CD14-positive monocyte (primary cell): ENCODE measurements around the gene BAIAP2L1. TPM values are rescaled to one million over a fixed set of nuclear protein-coding genes. Genes with fewer than 3 reads are reported as not detected.

Source experiments
- DNase-seq, 3 donors: peaks; one replicate each; pipeline ENCODE4 v3.0.0-alpha.2; 2011 to 2022
- H2AFZ ChIP-seq: 2 replicates; pipeline ENCODE4 v1.6.0; 2012; ENCODE audit warnings: mild to moderate bottlenecking, low read depth, low read length, inconsistent platforms; ENCODE audit not compliant: insufficient read depth, poor library complexity, severe bottlenecking
- H3K27ac ChIP-seq, 2 donors: 1 replicate in 1 of 2; 2 replicates in 1 of 2; pipeline ENCODE4 v1.5.1; 2012 to 2013; ENCODE audit warnings: low read length in 2 of 2, control low read depth in 1 of 2, inconsistent platforms in 1 of 2, low read depth in 1 of 2, mild to moderate bottlenecking in 1 of 2
- H3K27me3 ChIP-seq, 2 donors: one replicate each; pipeline versions ENCODE4 v1.6.0 to v1.6.1; 2011 to 2013; ENCODE audit warnings: low read length in 2 of 2; ENCODE audit not compliant: control insufficient read depth in 2 of 2, insufficient read depth in 2 of 2
- H3K36me3 ChIP-seq, 2 donors: replicated peaks in 1 of 2; 1 replicate in 1 of 2; 2 replicates in 1 of 2; pipeline versions ENCODE4 v1.5.1 to v1.6.1; 2012 to 2013; ENCODE audit warnings: low read length in 2 of 2, control low read depth in 1 of 2, inconsistent platforms in 1 of 2, mild to moderate bottlenecking in 1 of 2; ENCODE audit not compliant: insufficient read depth in 2 of 2, control insufficient read depth in 1 of 2
- H3K4me1 ChIP-seq, 2 donors: 1 replicate in 1 of 2; 2 replicates in 1 of 2; pipeline versions ENCODE4 v1.5.1 to v1.6.1; 2012 to 2013; ENCODE audit warnings: low read length in 2 of 2, control low read depth in 1 of 2, inconsistent platforms in 1 of 2, mild to moderate bottlenecking in 1 of 2, moderate library complexity in 1 of 2; ENCODE audit not compliant: insufficient read depth in 2 of 2, control insufficient read depth in 1 of 2
- H3K4me2 ChIP-seq: replicated peaks from 2 replicates; pipeline ENCODE3; 2012; ENCODE audit warnings: low read length, moderate library complexity, mild to moderate bottlenecking; ENCODE audit not compliant: poor library complexity, severe bottlenecking; ENCODE audit errors: extremely low read depth
- H3K4me3 ChIP-seq, 3 experiments: fragments of 200-600 bp in 1 of 3; sonication (generic) in 1 of 3; replicated peaks in 1 of 3; 1 replicate in 2 of 3; 2 replicates in 1 of 3; pipeline ENCODE4 v1.5.1; 2011 to 2013; ENCODE audit warnings: low read length in 3 of 3, mild to moderate bottlenecking in 3 of 3, control low read depth in 2 of 3, low read depth in 2 of 3, inconsistent platforms in 1 of 3, moderate library complexity in 1 of 3
- H3K79me2 ChIP-seq: 2 replicates; pipeline ENCODE4 v1.6.0; 2012; ENCODE audit warnings: mild to moderate bottlenecking, control low read depth, inconsistent platforms, low read length, moderate library complexity; ENCODE audit not compliant: insufficient read depth
- H3K9ac ChIP-seq: 2 replicates; pipeline ENCODE4 v1.6.0; 2017; ENCODE audit warnings: low read length, mild to moderate bottlenecking; ENCODE audit not compliant: insufficient read depth, poor library complexity, severe bottlenecking
- H3K9me3 ChIP-seq, 2 donors: replicated peaks in 1 of 2; 1 replicate in 1 of 2; 2 replicates in 1 of 2; pipeline versions ENCODE4 v1.5.1 to v1.6.1; 2012 to 2013; ENCODE audit warnings: low read length in 2 of 2, control low read depth in 1 of 2; ENCODE audit not compliant: control insufficient read depth in 1 of 2, insufficient read depth in 1 of 2
- H4K20me1 ChIP-seq: 2 replicates; pipeline ENCODE4 v1.6.0; 2012; ENCODE audit warnings: mild to moderate bottlenecking, low read length, control low read depth, moderate library complexity; ENCODE audit not compliant: insufficient read depth
- H3K27ac Mint-ChIP-seq, 7 donors: one replicate each; pipeline ENCODE4 v1.8.0; 2020; ENCODE audit warnings: mild to moderate bottlenecking in 7 of 7, mixed read lengths in 7 of 7, moderate library complexity in 6 of 7, inconsistent platforms in 2 of 7
- H3K27me3 Mint-ChIP-seq, 3 donors: one replicate each; pipeline ENCODE4 v1.8.0; 2021 to 2022; ENCODE audit warnings: low read depth in 3 of 3, mild to moderate bottlenecking in 3 of 3, mixed read lengths in 3 of 3, moderate library complexity in 3 of 3, inconsistent platforms in 1 of 3
- H3K36me3 Mint-ChIP-seq, 2 donors: one replicate each; pipeline ENCODE4 v1.8.0; 2020; ENCODE audit warnings: mixed read lengths in 2 of 2, inconsistent platforms in 1 of 2, mild to moderate bottlenecking in 1 of 2
- H3K4me1 Mint-ChIP-seq: one replicate; pipeline ENCODE4 v1.8.0; 2020; ENCODE audit warnings: mild to moderate bottlenecking, mixed read lengths
- H3K4me3 Mint-ChIP-seq, 2 donors: one replicate each; pipeline ENCODE4 v1.8.0; 2020; ENCODE audit warnings: mild to moderate bottlenecking in 2 of 2, mixed read lengths in 2 of 2, moderate library complexity in 1 of 2
- H3K9me3 Mint-ChIP-seq, 7 donors: one replicate each; pipeline ENCODE4 v1.8.0; 2020 to 2022; ENCODE audit warnings: mixed read lengths in 7 of 7, mild to moderate bottlenecking in 6 of 7, moderate library complexity in 6 of 7, inconsistent platforms in 2 of 7
- WGBS: methylation state at CpG from one replicate; pipeline ENCODE4 v1.1.5; 2013; ENCODE audit warnings: missing lambda C conversion rate; ENCODE audit not compliant: insufficient coverage; 5-methylcytosine and 5-hydroxymethylcytosine counted together
- intact Hi-C, 2 donors: fragments of 100-400 bp; cut with micrococcal nuclease; formaldehyde crosslinking; loops; one replicate each; pipeline versions ENCODE4 v1.15.0 to v1.15.1; 2023
- polyA plus RNA-seq, 3 donors: library from polyadenylated mRNA; depleted of rRNA in 1 of 3; unstranded in 2 of 3; stranded (reverse) in 1 of 3; fragments of 300-500 nt in 2 of 3; fragments of >200 nt in 1 of 3; fragmentation: Illumina TruSeq in 2 of 3; gene quantifications; 1 replicate in 2 of 3; 2 replicates in 1 of 3; pipeline ENCODE4 v1.2.3, GENCODE V29; 2012 to 2021
- TF ChIP-seq, protein P1 (sequence below): fragments of 200-600 bp; IDR thresholded peaks from one replicate; pipeline ENCODE4 v1.8.0; 2022; ENCODE audit warnings: antibody characterized with exemption, mild to moderate bottlenecking

BAIAP2L1 gene
- polyA plus RNA-seq, 3 donors: 0.17 to 0.52 TPM; not detected in 1

DNA sequence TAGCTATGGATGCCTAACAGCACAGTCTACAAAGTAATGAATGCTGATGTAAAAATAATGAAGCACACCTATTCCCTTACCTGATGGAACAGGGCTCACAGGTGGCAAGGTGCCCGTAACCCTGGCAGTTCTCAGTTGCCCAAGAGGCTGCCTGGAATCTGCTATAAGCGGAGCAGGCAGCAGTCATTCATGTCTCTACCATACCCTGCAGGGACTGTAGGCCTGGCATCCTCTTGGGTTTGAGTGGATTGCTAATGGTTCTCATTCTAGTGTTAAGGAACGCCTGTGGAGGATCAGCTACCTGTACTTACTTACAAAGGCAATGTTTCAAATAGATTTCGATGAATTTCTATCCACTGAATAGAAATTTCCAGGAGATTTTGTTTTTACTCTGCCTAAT, 38.4 kb downstream of the BAIAP2L1 start:
- no peak overlapping the region for H3K9ac ChIP-seq
- no peak overlapping the region for H3K4me2 ChIP-seq
- no peak overlapping the region for H3K27ac ChIP-seq
- H3K27ac Mint-ChIP-seq: no peak overlapping the region
- H3K4me1 ChIP-seq: no peaks in the 10 kb centered on the region
- H4K20me1 ChIP-seq: no peaks in the 10 kb centered on the region
- H3K36me3 ChIP-seq: no peaks in the 10 kb centered on the region
- H3K4me3 ChIP-seq: no peak overlapping the region
- no peak overlapping the region for H3K4me3 Mint-ChIP-seq
- H3K27me3 ChIP-seq: no peaks in the 10 kb centered on the region
- no peak overlapping the region for H2AFZ ChIP-seq
- H3K27me3 Mint-ChIP-seq: peaks cover 2 to 5% (median 4%) of the 10 kb centered on the region in 3 donors
- H3K9me3 ChIP-seq: no peaks in the 10 kb centered on the region
- H3K4me1 Mint-ChIP-seq: no peaks in the 10 kb centered on the region
- WGBS: 100% methylated on average over 2 of the region's 4 CpGs
- intact Hi-C loops: no loop called here
- H3K36me3 Mint-ChIP-seq: no peaks in the 10 kb centered on the region
- H3K79me2 ChIP-seq: no peaks in the 10 kb centered on the region
- H3K9me3 Mint-ChIP-seq: no peaks in the 10 kb centered on the region
- TF ChIP-seq, protein P1, sequence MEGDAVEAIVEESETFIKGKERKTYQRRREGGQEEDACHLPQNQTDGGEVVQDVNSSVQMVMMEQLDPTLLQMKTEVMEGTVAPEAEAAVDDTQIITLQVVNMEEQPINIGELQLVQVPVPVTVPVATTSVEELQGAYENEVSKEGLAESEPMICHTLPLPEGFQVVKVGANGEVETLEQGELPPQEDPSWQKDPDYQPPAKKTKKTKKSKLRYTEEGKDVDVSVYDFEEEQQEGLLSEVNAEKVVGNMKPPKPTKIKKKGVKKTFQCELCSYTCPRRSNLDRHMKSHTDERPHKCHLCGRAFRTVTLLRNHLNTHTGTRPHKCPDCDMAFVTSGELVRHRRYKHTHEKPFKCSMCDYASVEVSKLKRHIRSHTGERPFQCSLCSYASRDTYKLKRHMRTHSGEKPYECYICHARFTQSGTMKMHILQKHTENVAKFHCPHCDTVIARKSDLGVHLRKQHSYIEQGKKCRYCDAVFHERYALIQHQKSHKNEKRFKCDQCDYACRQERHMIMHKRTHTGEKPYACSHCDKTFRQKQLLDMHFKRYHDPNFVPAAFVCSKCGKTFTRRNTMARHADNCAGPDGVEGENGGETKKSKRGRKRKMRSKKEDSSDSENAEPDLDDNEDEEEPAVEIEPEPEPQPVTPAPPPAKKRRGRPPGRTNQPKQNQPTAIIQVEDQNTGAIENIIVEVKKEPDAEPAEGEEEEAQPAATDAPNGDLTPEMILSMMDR: no peak
- DNase-seq: no peak

DNA sequence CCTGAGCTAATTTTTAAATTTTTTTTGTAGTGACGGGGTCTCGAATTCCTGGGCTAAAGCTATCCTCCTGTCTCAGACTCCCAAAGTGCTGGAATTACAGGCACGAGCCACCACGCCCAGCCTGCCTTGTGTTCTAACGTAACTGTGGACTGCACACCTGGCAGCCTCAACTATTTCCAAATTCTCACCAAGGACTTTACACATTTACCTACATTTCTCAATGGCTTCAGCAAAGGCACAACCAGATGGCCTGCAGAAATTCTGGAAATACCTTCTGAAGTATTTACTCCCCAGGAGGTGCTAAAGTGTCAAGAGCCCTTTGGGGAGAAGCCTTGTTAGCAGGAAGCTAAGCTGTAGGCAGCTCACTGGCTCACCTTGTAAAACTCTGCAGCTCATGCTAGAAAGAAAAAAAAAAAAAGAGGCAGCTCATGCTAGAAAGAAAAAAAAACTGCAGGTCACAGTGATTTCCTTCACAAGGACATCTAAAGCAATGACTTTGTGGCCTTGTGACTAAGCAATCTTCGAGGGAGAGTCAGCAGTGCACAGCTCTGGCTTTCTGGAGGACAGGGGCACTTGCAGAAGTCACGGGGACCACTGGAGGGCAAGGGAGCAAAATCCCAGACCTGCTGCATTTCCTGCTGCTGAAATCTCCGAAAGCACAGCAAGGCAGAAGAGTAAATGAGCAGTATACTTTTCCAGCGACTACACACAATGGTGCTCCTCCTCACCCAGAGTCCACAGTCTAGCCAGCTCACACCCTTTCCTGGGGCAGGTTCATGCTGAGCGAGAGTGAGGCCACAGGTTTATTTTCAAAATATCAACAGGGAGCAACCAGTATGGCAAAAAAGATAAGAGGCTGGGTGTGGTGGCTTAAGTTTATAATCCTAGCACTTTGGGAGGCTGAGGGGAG, 40.4 kb downstream of the BAIAP2L1 start:
- Mint-ChIP-seq H3K27me3 (peaks cover 0 to 5% (median 0%) of the 10 kb centered on the region in 3 donors), H3K9me3 (no peaks in the 10 kb centered on the region), H3K36me3 (no peaks in the 10 kb centered on the region), H3K4me1 (no peaks in the 10 kb centered on the region), H3K27ac (no peak overlapping the region), H3K4me3 (no peak overlapping the region)
- Histone ChIP-seq H3K27ac (no peak overlapping the region), H2AFZ (no peak overlapping the region), H3K79me2 (no peaks in the 10 kb centered on the region), H3K4me3 (no peak overlapping the region), H3K9me3 (no peaks in the 10 kb centered on the region), H3K4me2 (no peak overlapping the region), H3K4me1 (no peaks in the 10 kb centered on the region), H3K9ac (no peak overlapping the region), H3K36me3 (no peaks in the 10 kb centered on the region), H4K20me1 (no peaks in the 10 kb centered on the region), H3K27me3 (no peaks in the 10 kb centered on the region)
- TF ChIP-seq, protein P1: no peak
- DNase-seq: no peak
- WGBS: 64% methylated on average over 9 of the region's 10 CpGs
- intact Hi-C loops: no loop called here
